Uterus (tissue), 4 donors: Measurements from ENCODE around the gene CHAF1B. TPM values are rescaled to one million over a fixed set of nuclear protein-coding genes. Genes with fewer than 3 reads are reported as not detected.
"Not testable (repeated sequence)": the region's sequence is repeated elsewhere in the genome, so short reads cannot be mapped to it uniquely, and the experiment has no call there.

Source experiments
- DNase-seq, 2 donors: peaks; one replicate each; pipeline ENCODE4 v3.0.0-alpha.2; 2019 to 2020
- H3K27ac ChIP-seq, 2 donors: fragments of 200-600 bp; sonication (generic); 1 replicate in 1 of 2; 2 replicates in 1 of 2; pipeline ENCODE4 v1.5.1; 2016 to 2018
- H3K27me3 ChIP-seq, 2 donors: fragments of 200-600 bp; sonication (generic); one replicate each; pipeline ENCODE4 v1.5.1; 2018 to 2019; ENCODE audit warnings: control low read depth in 1 of 2
- H3K36me3 ChIP-seq, 2 donors: fragments of 200-600 bp; sonication (generic); one replicate each; pipeline ENCODE4 v1.5.1; 2019; ENCODE audit warnings: control low read depth in 1 of 2
- H3K4me1 ChIP-seq, 2 donors: fragments of 200-600 bp; sonication (generic); one replicate each; pipeline ENCODE4 v1.5.1; 2018 to 2019; ENCODE audit warnings: control low read depth in 1 of 2
- H3K4me3 ChIP-seq, 2 donors: fragments of 200-600 bp; sonication (generic); 1 replicate in 1 of 2; 2 replicates in 1 of 2; pipeline ENCODE4 v1.5.1; 2018 to 2019; ENCODE audit warnings: mild to moderate bottlenecking in 1 of 2
- H3K9me3 ChIP-seq, 2 donors: fragments of 200-600 bp; sonication (generic); one replicate each; pipeline ENCODE4 v1.5.1; 2019; ENCODE audit warnings: control low read depth in 1 of 2
- CTCF ChIP-seq, 4 experiments: fragments of 200-600 bp in 2 of 4; fragments of 450-650 bp in 2 of 4; sonication (generic) in 2 of 4; IDR thresholded peaks; one replicate each; pipeline ENCODE4 v1.5.1; 2016 to 2019; ENCODE audit warnings: antibody characterized with exemption in 4 of 4, mild to moderate bottlenecking in 2 of 4, moderate library complexity in 1 of 4
- POLR2A ChIP-seq, 2 donors: fragments of 450-650 bp; IDR thresholded peaks; one replicate each; pipeline ENCODE4 v1.6.1; 2016; ENCODE audit warnings: antibody characterized with exemption in 2 of 2, mild to moderate bottlenecking in 1 of 2, moderate library complexity in 1 of 2
- intact Hi-C: fragments of 100-400 bp; cut with DNase I; formaldehyde crosslinking; loops from one replicate; pipeline ENCODE4 v1.15.1; 2023; ENCODE audit warnings: low total_unique reads
- total RNA-seq, 4 donors: library from RNA; depleted of rRNA in 3 of 4; stranded (reverse); fragments of >200 nt in 3 of 4; gene quantifications; one replicate each; pipeline versions ENCODE4 v1.1.0 to v1.2.4, GENCODE V29; 2014 to 2023
- donor health status: DM: yes; HTN: yes; CAD: no.

The CHAF1B gene
- 1 to 10 TPM in 3 of 4 donors, under 1 TPM in 1; under 0.01 to 3.9 (median 2.2) TPM for total RNA-seq

DNA sequence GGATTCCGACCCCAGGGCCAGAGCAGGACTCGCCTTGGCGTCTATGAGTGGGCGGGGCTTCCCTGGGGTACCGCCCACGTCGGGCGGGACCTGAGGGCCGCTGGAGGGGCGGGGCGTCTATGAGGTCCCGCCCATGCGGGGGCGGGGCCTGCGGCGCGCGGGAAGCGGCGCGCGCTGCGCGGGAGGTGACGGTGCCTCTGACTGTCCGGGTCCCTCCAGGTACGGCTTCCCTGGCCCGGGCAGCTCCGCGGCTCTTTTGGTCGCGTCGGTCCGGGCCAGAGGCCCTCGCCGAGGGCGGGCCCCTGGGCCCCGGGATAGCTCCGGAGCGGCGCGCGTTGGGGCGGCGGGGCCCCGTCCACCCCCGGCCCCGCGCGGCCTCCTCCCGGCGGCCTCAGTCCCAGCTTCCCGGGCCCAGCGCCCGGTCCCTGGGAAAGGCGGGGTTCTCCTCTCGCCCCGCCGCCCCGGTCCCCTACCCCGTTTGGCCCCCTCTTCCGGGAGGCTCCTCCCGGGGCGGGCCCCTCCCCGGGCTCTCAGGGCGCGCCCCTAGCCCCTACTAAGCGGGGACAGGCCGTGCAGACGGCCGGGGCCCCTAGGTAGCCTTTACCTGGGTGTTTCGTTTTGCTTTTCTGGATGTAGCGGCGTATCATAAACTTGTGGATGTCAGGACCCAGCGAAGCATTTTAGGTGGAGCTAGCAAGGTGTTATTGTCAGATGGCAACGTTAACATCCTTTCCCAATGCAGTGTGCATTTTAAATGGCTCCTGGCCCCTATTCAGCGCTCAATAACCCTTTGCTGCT is at the start of gene CHAF1B:
CHAF1B (plus strand) TSS at position 160 of the 798 bp plus-strand sequence. CDS start 745 bp downstream, outside the sequence.
- Histone ChIP-seq H3K9me3 (no peaks in the 10 kb centered on the region), H3K4me1 (no peaks in the 10 kb centered on the region), H3K27me3 (no peaks in the 10 kb centered on the region), H3K4me3 (peak within 1 kb of the TSS; percentile 36 to 93), H3K36me3 (no peaks in the 10 kb centered on the region), H3K27ac (peak within 1 kb of the TSS; percentile 48 to 83)
- peak; percentile 76 to 83 for DNase-seq
- TF ChIP-seq POLR2A (IDR thresholded peaks at IDR 0.05) (peak in 1 of 2 donors; percentile 64), CTCF (IDR thresholded peaks at IDR 0.05) (no peak)
- intact Hi-C loops = no loop called here

- intact Hi-C loops = loop anchor here (2.0 kb wide), 1 partner anchor 208 kb away; no protein-coding TSS in a partner anchor
- Histone ChIP-seq H3K4me1 (no peaks in the 10 kb centered on the region), H3K4me3 (no peak overlapping the region), H3K9me3 (no peaks in the 10 kb centered on the region), H3K36me3 (no peaks in the 10 kb centered on the region), H3K27ac (no peak overlapping the region), H3K27me3 (no peaks in the 10 kb centered on the region)
- TF ChIP-seq POLR2A (IDR thresholded peaks at IDR 0.05) = no peak
- no peak for TF ChIP-seq CTCF (IDR thresholded peaks at IDR 0.05)
- DNase-seq = no peak
Measured at GRCh38 chr21:36337099-36337509, 48.1 kb upstream of the CHAF1B start.

DNA sequence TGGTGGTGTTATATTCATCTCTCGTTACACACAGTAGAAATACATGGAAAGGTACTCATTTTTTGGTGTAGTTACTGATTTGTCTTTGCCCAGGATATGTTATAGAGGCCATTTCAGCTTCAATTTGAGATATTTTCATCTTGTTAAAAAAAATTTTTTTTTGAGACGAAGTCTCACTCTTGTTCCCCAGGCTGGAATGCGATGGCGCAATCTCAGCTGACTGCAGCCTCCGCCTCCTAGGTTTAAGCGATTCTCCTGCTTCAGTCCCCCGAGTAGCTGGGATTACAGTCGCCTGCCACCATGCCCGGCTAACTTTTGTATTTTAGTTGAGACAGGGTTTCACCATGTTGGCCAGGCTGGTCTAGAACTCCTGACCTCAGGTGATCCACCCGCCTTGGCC is 46.2 kb upstream of the CHAF1B start:
- no peak for DNase-seq
- Histone ChIP-seq H3K36me3 (no peaks in the 10 kb centered on the region), H3K4me3 (no peak overlapping the region), H3K4me1 (no peaks in the 10 kb centered on the region), H3K9me3 (no peaks in the 10 kb centered on the region), H3K27me3 (no peaks in the 10 kb centered on the region), H3K27ac (no peak overlapping the region)
- TF ChIP-seq POLR2A (IDR thresholded peaks at IDR 0.05) = no peak
- TF ChIP-seq CTCF (IDR thresholded peaks at IDR 0.05) = no peak
- intact Hi-C loops = no loop called here

DNA sequence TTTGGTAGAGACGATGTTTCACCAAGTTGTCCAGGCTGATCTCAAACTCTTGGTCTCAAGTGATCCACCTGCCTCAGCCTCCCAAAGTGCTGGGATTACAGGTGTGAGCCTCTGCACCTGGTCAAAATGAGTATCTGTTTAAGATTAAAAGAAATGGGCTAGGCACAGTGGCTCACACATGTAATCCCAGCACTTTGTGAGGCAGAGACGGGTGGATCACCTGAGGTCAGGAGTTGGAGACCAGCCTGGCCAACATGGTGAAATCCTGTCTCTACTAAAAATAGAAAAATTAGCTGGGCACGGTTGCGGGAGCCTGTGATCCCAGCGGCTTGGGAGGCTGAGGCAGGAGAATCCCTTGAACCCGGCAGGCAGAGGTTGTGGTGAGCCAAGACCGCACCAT is 42.6 kb upstream of the CHAF1B start:
- H3K36me3 ChIP-seq, intact Hi-C loops: not testable (repeated sequence)

DNA sequence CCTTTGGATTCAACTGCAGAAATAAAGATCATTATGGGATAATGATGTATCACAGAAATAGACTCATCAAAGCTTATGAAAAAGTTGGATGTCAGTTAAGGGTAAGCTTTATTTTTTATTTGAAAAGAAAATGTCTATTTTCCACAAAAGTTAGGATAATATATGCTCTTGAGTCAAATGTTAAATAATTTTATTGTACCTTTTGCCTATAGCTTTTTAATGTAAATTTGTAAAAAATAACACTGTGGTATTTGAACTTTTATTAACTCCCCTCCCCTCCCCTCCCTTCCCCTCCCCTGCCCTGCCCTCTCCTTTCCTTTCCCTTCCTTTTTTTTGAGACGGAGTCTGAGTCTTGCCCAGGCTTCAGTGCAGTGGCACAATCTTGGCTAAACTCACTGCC is 40.3 kb upstream of the CHAF1B start:
- TF ChIP-seq POLR2A (IDR thresholded peaks at IDR 0.05) = no peak
- TF ChIP-seq CTCF (IDR thresholded peaks at IDR 0.05) = no peak
- DNase-seq = no peak
- Histone ChIP-seq H3K4me1 (no peaks in the 10 kb centered on the region), H3K9me3 (no peaks in the 10 kb centered on the region), H3K4me3 (no peak overlapping the region), H3K27me3 (no peaks in the 10 kb centered on the region), H3K27ac (no peak overlapping the region), H3K36me3 (no peaks in the 10 kb centered on the region)
- intact Hi-C loops = no loop called here

More for the DNA sequence above, 42.6 kb upstream of the CHAF1B start:
- H3K4me3 ChIP-seq, H3K9me3 ChIP-seq, H3K4me1 ChIP-seq, H3K27ac ChIP-seq, H3K27me3 ChIP-seq, DNase-seq: not testable (repeated sequence)
